HepG2 (cell line): ENCODE data around the gene NEMF. TPM values are rescaled to one million over a fixed set of nuclear protein-coding genes. Genes with fewer than 3 reads are reported as not detected.

Experiments
- CTCF ChIP-seq: sonication (generic); formaldehyde crosslinking; IDR thresholded peaks from 2 replicates; pipeline ENCODE4 v1.5.0; 2020; ENCODE audit warnings: mild to moderate bottlenecking, missing genetic modification reagents, moderate library complexity
- DNMT1 ChIP-seq: sonication (generic); formaldehyde crosslinking; IDR thresholded peaks from 2 replicates; pipeline ENCODE4 v1.5.1; 2020; ENCODE audit warnings: mild to moderate bottlenecking, missing genetic modification reagents
- ETS1 ChIP-seq: sonication (generic); formaldehyde crosslinking; IDR thresholded peaks from 2 replicates; pipeline ENCODE4 v1.4.0; 2020; ENCODE audit warnings: missing genetic modification reagents
- FOXM1 ChIP-seq: sonication (generic); formaldehyde crosslinking; IDR thresholded peaks from 2 replicates; pipeline ENCODE4 v1.5.0; 2020; ENCODE audit warnings: missing genetic modification reagents
- IRF2 ChIP-seq: IDR thresholded peaks from 2 replicates; pipeline ENCODE4 v1.6.1; 2018; ENCODE audit warnings: missing genetic modification reagents, missing compliant biosample characterization
- IRX3 ChIP-seq: sonication (generic); formaldehyde crosslinking; IDR thresholded peaks from 2 replicates; pipeline ENCODE4 v1.8.1; 2023; ENCODE audit warnings: mild to moderate bottlenecking, low read depth, missing genetic modification reagents, borderline replicate concordance
- JDP2 ChIP-seq: sonication (generic); formaldehyde crosslinking; IDR thresholded peaks from 2 replicates; pipeline ENCODE4 v1.8.1; 2022; ENCODE audit warnings: missing genetic modification reagents, borderline replicate concordance
- MZF1 ChIP-seq: sonication (generic); formaldehyde crosslinking; IDR thresholded peaks from 2 replicates; pipeline ENCODE4 v1.8.1; 2023; ENCODE audit warnings: mild to moderate bottlenecking, missing genetic modification reagents, borderline replicate concordance
- PHB2 ChIP-seq: fragments of 450-650 bp; IDR thresholded peaks from 2 replicates; pipeline ENCODE4 v1.6.1; 2018; ENCODE audit not compliant: partially characterized antibody
- SNAPC2 ChIP-seq: sonication (generic); formaldehyde crosslinking; IDR thresholded peaks from 2 replicates; pipeline ENCODE4 v1.8.1; 2022; ENCODE audit warnings: mild to moderate bottlenecking, missing genetic modification reagents
- SUZ12 ChIP-seq: fragments of 150-350 bp; IDR thresholded peaks from 2 replicates; pipeline ENCODE4 v1.6.1; 2014; ENCODE audit warnings: low read depth, low read length
- ZNF124 ChIP-seq: sonication (generic); formaldehyde crosslinking; IDR thresholded peaks from 2 replicates; pipeline ENCODE4 v1.4.0; 2020; ENCODE audit warnings: missing genetic modification reagents
- ZNF276 ChIP-seq: sonication (generic); formaldehyde crosslinking; IDR thresholded peaks from 2 replicates; pipeline ENCODE4 v1.4.0; 2020; ENCODE audit warnings: mild to moderate bottlenecking, low read depth, missing genetic modification reagents
- polyA plus RNA-seq, 8 experiments: library from polyadenylated mRNA; depleted of rRNA in 3 of 8; stranded (reverse) in 7 of 8; unstranded in 1 of 8; fragments of >200 nt; fragmentation: Illumina TruSeq in 4 of 8; extraction: Trizol in 4 of 8; gene quantifications; 2 replicates each; pipeline versions ENCODE4 v1.2.1 to v1.2.3, GENCODE V29; 2011 to 2016; ENCODE audit warnings: low read depth in 4 of 8, missing spikeins in 1 of 8, mixed read lengths in 1 of 8; ENCODE audit not compliant: insufficient read depth in 1 of 8
- total RNA-seq, 5 experiments: library from RNA; depleted of rRNA; stranded (reverse); fragments of >200 nt; fragmentation: Illumina TruSeq; extraction: Trizol; gene quantifications; 2 replicates each; pipeline ENCODE4 v1.2.3, GENCODE V29; 2016; ENCODE audit warnings: low read depth in 1 of 5
- TF ChIP-seq, protein P1 (sequence below): sonication (generic); formaldehyde crosslinking; IDR thresholded peaks from 2 replicates; pipeline ENCODE4 v1.8.0; 2022; ENCODE audit warnings: mild to moderate bottlenecking, missing genetic modification reagents, moderate library complexity
- TF ChIP-seq, protein P2 (sequence below): sonication (generic); formaldehyde crosslinking; IDR thresholded peaks from 2 replicates; pipeline ENCODE4 v1.5.0; 2020; ENCODE audit warnings: missing genetic modification reagents, mild to moderate bottlenecking, borderline replicate concordance
- TF ChIP-seq, protein P3 (sequence below): sonication (generic); formaldehyde crosslinking; IDR thresholded peaks from 2 replicates; pipeline ENCODE4 v1.5.1; 2020; ENCODE audit warnings: mild to moderate bottlenecking, moderate library complexity, missing genetic modification reagents
- TF ChIP-seq, protein P4 (sequence below): sonication (generic); formaldehyde crosslinking; IDR thresholded peaks from 2 replicates; pipeline ENCODE4 v1.4.0; 2020; ENCODE audit warnings: low read depth, mild to moderate bottlenecking, missing genetic modification reagents

The NEMF gene
- total and polyA plus RNA-seq, 2 of the 13 experiments (the other 11 are each of a cell fraction or from before 2014, with no cell fraction given), result 21.3 to 57.9 TPM

GRCh38 chr14:49767571-49768300 is 84.9 kb downstream of the NEMF start, which contains the start of gene KLHDC2 (continued):
- TF ChIP-seq ZNF276 (CRISPR knock-in tag) (no peak), IRF2 (CRISPR knock-in tag) (0 out of 2 replicates have a peak, but pooled peaks have one; percentile 34), ETS1 (CRISPR knock-in tag) (no peak), MZF1 (CRISPR knock-in tag) (no peak), SUZ12 (no peak), CTCF (CRISPR knock-in tag) (peak; percentile 73), SNAPC2 (CRISPR knock-in tag) (no peak), PHB2 (no peak), JDP2 (no peak), FOXM1 (CRISPR knock-in tag) (no peak), IRX3 (CRISPR knock-in tag) (peak; percentile 10; the same call in 1 of the 2 replicates), ZNF124 (CRISPR knock-in tag) (no peak), DNMT1 (CRISPR knock-in tag) (no peak)
- TF ChIP-seq, protein P1, sequence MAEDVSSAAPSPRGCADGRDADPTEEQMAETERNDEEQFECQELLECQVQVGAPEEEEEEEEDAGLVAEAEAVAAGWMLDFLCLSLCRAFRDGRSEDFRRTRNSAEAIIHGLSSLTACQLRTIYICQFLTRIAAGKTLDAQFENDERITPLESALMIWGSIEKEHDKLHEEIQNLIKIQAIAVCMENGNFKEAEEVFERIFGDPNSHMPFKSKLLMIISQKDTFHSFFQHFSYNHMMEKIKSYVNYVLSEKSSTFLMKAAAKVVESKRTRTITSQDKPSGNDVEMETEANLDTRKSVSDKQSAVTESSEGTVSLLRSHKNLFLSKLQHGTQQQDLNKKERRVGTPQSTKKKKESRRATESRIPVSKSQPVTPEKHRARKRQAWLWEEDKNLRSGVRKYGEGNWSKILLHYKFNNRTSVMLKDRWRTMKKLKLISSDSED (CRISPR knock-in tag), result no peak
- TF ChIP-seq, protein P2, sequence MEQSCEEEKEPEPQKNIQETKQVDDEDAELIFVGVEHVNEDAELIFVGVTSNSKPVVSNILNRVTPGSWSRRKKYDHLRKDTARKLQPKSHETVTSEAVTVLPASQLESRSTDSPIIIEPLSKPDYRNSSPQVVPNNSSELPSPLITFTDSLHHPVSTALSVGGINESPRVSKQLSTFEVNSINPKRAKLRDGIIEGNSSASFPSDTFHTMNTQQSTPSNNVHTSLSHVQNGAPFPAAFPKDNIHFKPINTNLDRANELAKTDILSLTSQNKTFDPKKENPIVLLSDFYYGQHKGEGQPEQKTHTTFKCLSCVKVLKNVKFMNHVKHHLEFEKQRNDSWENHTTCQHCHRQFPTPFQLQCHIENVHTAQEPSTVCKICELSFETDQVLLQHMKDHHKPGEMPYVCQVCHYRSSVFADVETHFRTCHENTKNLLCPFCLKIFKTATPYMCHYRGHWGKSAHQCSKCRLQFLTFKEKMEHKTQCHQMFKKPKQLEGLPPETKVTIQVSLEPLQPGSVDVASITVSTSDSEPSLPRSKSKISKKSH (CRISPR knock-in tag), result no peak
- TF ChIP-seq, protein P3, sequence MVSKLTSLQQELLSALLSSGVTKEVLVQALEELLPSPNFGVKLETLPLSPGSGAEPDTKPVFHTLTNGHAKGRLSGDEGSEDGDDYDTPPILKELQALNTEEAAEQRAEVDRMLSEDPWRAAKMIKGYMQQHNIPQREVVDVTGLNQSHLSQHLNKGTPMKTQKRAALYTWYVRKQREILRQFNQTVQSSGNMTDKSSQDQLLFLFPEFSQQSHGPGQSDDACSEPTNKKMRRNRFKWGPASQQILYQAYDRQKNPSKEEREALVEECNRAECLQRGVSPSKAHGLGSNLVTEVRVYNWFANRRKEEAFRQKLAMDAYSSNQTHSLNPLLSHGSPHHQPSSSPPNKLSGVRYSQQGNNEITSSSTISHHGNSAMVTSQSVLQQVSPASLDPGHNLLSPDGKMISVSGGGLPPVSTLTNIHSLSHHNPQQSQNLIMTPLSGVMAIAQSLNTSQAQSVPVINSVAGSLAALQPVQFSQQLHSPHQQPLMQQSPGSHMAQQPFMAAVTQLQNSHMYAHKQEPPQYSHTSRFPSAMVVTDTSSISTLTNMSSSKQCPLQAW (CRISPR knock-in tag), result no peak
- TF ChIP-seq, protein P4, sequence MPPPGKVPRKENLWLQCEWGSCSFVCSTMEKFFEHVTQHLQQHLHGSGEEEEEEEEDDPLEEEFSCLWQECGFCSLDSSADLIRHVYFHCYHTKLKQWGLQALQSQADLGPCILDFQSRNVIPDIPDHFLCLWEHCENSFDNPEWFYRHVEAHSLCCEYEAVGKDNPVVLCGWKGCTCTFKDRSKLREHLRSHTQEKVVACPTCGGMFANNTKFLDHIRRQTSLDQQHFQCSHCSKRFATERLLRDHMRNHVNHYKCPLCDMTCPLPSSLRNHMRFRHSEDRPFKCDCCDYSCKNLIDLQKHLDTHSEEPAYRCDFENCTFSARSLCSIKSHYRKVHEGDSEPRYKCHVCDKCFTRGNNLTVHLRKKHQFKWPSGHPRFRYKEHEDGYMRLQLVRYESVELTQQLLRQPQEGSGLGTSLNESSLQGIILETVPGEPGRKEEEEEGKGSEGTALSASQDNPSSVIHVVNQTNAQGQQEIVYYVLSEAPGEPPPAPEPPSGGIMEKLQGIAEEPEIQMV (CRISPR knock-in tag), result no peak
